Heart left ventricle (tissue), 16 donors: Measurements from ENCODE around the gene TMC2. TPM values are rescaled to one million over a fixed set of nuclear protein-coding genes. Genes with fewer than 3 reads are reported as not detected.

Experiments used
- ATAC-seq, 4 donors: fragments of 200-7000 bp; cut with Tn5 transposase; one replicate each; pipeline ENCODE4 v1.9.1; 2020 to 2022; ENCODE audit warnings: moderate library complexity in 4 of 4, mild to moderate bottlenecking in 3 of 4, moderate number of reproducible peaks in 1 of 4
- DNase-seq, 5 donors: peaks; one replicate each; pipeline ENCODE4 v3.0.0-alpha.2; 2020
- H3K27ac ChIP-seq, 12 donors: fragments of 200-600 bp; sonication (generic) in 4 of 12; one replicate each; pipeline versions ENCODE4 v1.5.0 to v1.8.0; 2016 to 2022; ENCODE audit warnings: mild to moderate bottlenecking in 2 of 12
- H3K27me3 ChIP-seq, 9 donors: fragments of 200-600 bp; sonication (generic) in 2 of 9; one replicate each; pipeline versions ENCODE4 v1.5.1 to v1.8.0; 2016 to 2022; ENCODE audit warnings: mild to moderate bottlenecking in 3 of 9
- H3K36me3 ChIP-seq, 9 donors: fragments of 200-600 bp; sonication (generic) in 2 of 9; one replicate each; pipeline versions ENCODE4 v1.5.0 to v1.8.0; 2018 to 2022; ENCODE audit warnings: mild to moderate bottlenecking in 2 of 9
- H3K4me1 ChIP-seq, 12 donors: fragments of 200-600 bp; sonication (generic) in 4 of 12; one replicate each; pipeline versions ENCODE4 v1.5.0 to v1.8.0; 2016 to 2022; ENCODE audit warnings: mild to moderate bottlenecking in 3 of 12
- H3K4me3 ChIP-seq, 12 donors: fragments of 200-600 bp; sonication (generic) in 4 of 12; one replicate each; pipeline versions ENCODE4 v1.5.0 to v1.8.0; 2017 to 2022; ENCODE audit warnings: mild to moderate bottlenecking in 9 of 12, moderate library complexity in 4 of 12
- H3K9me3 ChIP-seq, 12 donors: fragments of 200-600 bp; sonication (generic) in 4 of 12; one replicate each; pipeline versions ENCODE4 v1.5.0 to v1.8.0; 2016 to 2022; ENCODE audit warnings: mild to moderate bottlenecking in 1 of 12
- CTCF ChIP-seq, 12 donors: fragments of 200-600 bp; sonication (generic) in 4 of 12; IDR thresholded peaks; one replicate each; pipeline versions ENCODE4 v1.5.0 to v1.8.0; 2018 to 2022; ENCODE audit warnings: antibody characterized with exemption in 12 of 12, mild to moderate bottlenecking in 5 of 12
- POLR2A ChIP-seq, 2 donors: fragments of 450-650 bp; IDR thresholded peaks; one replicate each; pipeline ENCODE4 v1.6.1; 2017; ENCODE audit warnings: antibody characterized with exemption in 2 of 2, mild to moderate bottlenecking in 2 of 2, moderate library complexity in 2 of 2
- WGBS, 4 donors: extraction: QIAGEN DNeasy Blood & Tissue Kit in 2 of 4; methylation state at CpG; one replicate each; pipeline versions ENCODE4 v1.1.5 to v1.1.7; 2013 to 2018; 5-methylcytosine and 5-hydroxymethylcytosine counted together
- intact Hi-C, 10 donors: fragments of 100-400 bp; cut with DNase I; formaldehyde crosslinking; loops; one replicate each; pipeline versions ENCODE4 v1.11.1 to v1.14.2; 2022
- polyA plus RNA-seq, 2 donors: library from polyadenylated mRNA; stranded (reverse); fragments of 200-250 nt; gene quantifications; one replicate each; pipeline ENCODE4 v1.2.3, GENCODE V29; 2013
- total RNA-seq, 9 donors: library from RNA; depleted of rRNA in 2 of 9; stranded (reverse); fragments of >200 nt in 2 of 9; fragmentation: NEBNext Ultra II Directional in 3 of 9; extraction: Animal tissue kit (Norgen Biotek cat#: 25700) in 3 of 9; gene quantifications; one replicate each; pipeline versions ENCODE4 v1.1.0 to v1.2.4, GENCODE V29; 2016 to 2023
- donor health status: ischemic (EF 13 %, LVEDD 7.1; RV severe dilation, severe dysfunction).
- donor health status: healthy with polysubstance abuse.
- donor health status: DM: no; HTN: yes; CAD: no.
- donor health status: DM: no; HTN: no; CAD: no.
- donor health status: ischemic (EF 25% LVEDD 6.9; RV normal size, moderate dysfunction).
- donor health status: ischemic (EF 25% LVEDD 5.7; RV mildly dilated, moderate dysfunction).
- donor health status: healthy.
- donor health status: DM: yes; HTN: yes; CAD: no.
- donor health status: ischemic (EF 35%, LVEDD 5.7; RV mildly dilated, moderate dysfunction).
- donor health status: nonischemic (EF 11% LVEDD 7.7; RV severe dilation, severe dysfunction).
- donor health status: DM: yes; HTN: yes; CAD: no.
- donor health status: PGD.
- donor health status: ischemic (EF 29% LVEDD 5.4; RV normal size, mild dysfunction).
- donor health status: nonischemic (EF 23%, LVEDD 6.1; RV moderate dilation, normal function).

The TMC2 gene
- total and polyA plus RNA-seq, 11 donors: not detected

DNA sequence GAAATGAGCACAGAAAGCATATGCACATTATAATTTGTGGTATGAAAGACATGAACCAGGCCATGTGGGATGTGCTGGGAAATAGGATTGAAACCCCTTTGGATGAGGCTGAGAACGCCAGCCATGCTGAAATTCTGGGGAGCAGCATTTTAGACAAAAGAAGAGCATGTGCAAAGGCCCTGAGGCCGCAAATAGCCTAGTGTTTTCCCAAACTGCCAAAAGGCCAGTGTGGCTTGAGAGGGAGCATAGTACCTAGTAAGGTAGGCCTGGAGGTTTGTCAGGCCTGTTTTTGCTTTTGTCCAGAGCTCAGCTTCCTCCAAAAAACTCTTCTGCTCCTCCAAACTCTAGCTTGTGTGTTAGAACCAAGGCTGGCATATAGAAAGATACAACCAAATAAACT lies 58.7 kb downstream of the TMC2 start:
- no peak for TF ChIP-seq POLR2A (IDR thresholded peaks at IDR 0.05)
- no peak for TF ChIP-seq CTCF (IDR thresholded peaks at IDR 0.05)
- no peaks in the 10 kb centered on the region for H3K9me3 ChIP-seq
- H3K27me3 ChIP-seq: peaks cover 0 to 27% (median 0%) of the 10 kb centered on the region in 9 donors
- intact Hi-C loops: no loop called here
- no peak overlapping the region for H3K4me3 ChIP-seq
- no peak overlapping the region for H3K27ac ChIP-seq
- H3K4me1 ChIP-seq: no peaks in the 10 kb centered on the region
- H3K36me3 ChIP-seq: no peaks in the 10 kb centered on the region
- ATAC-seq: no peak
- no peak for DNase-seq
- 84 to 98% (median 88%) methylated on average over 2 of the region's 2 CpGs for WGBS, 4 donors

DNA sequence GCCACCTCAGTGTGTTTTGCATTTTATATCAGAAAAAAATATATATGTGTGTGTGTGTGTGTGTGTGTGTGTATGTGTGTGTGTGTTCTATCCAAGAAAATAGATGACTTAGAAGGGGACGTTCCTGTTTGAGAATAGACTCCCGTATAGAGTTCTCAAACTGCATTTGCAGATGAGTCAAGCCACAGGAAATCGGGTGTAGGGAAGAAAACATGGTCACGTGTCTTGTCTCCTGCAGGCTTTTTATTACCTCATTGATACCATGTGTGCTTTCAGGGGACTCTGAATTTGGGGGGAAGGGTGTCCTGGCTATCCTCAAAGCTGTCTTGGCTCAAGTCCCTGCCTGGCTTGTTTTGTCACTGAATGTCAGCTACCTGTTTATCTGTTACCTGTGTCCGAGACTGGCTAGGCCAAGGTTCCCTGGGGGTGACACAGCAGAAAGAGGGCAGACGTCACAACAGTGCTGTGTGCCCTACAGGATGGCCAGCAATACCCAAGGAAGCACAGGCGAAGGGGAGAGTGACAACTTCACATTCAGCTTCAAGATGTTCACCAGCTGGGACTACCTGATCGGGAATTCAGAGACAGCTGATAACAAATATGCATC lies 60.4 kb downstream of the TMC2 start:
- intact Hi-C loops: no loop called here
- peaks cover 0 to 24% (median 0%) of the 10 kb centered on the region in 9 donors for H3K27me3 ChIP-seq

GRCh38 chr20:2599288-2600006 lies 63.1 kb downstream of the TMC2 start:
- no peak for ATAC-seq
- intact Hi-C loops: no loop called here
- DNase-seq: no peak

More for the DNA sequence above, 60.4 kb downstream of the TMC2 start:
- 43 to 57% (median 53%) methylated on average over 8 of the region's 8 CpGs for WGBS, 4 donors
- H3K27ac ChIP-seq: no peak overlapping the region
- no peaks in the 10 kb centered on the region for H3K4me1 ChIP-seq
- H3K4me3 ChIP-seq: no peak overlapping the region
- DNase-seq: no peak
- H3K36me3 ChIP-seq: no peaks in the 10 kb centered on the region
- no peak for ATAC-seq
- no peaks in the 10 kb centered on the region for H3K9me3 ChIP-seq
- TF ChIP-seq POLR2A (IDR thresholded peaks at IDR 0.05) (no peak), CTCF (IDR thresholded peaks at IDR 0.05) (no peak)

More at GRCh38 chr20:2599288-2600006, 63.1 kb downstream of the TMC2 start:
- H3K4me3 ChIP-seq: no peak overlapping the region
- no peaks in the 10 kb centered on the region for H3K9me3 ChIP-seq
- no peaks in the 10 kb centered on the region for H3K36me3 ChIP-seq
- WGBS, 4 donors: 30 to 37% (median 35%) methylated on average over 5 of the region's 5 CpGs
- no peaks in the 10 kb centered on the region for H3K4me1 ChIP-seq
- H3K27me3 ChIP-seq: peaks cover 0 to 10% (median 0%) of the 10 kb centered on the region in 9 donors
- no peak overlapping the region for H3K27ac ChIP-seq
- no peak for TF ChIP-seq CTCF (IDR thresholded peaks at IDR 0.05)
- no peak for TF ChIP-seq POLR2A (IDR thresholded peaks at IDR 0.05)
